Measurements from ENCODE around the gene TTC7B.
A peak's percentile ranks its signal among the peaks of the same experiment; 100 is the strongest.

The TTC7B gene

DNA sequence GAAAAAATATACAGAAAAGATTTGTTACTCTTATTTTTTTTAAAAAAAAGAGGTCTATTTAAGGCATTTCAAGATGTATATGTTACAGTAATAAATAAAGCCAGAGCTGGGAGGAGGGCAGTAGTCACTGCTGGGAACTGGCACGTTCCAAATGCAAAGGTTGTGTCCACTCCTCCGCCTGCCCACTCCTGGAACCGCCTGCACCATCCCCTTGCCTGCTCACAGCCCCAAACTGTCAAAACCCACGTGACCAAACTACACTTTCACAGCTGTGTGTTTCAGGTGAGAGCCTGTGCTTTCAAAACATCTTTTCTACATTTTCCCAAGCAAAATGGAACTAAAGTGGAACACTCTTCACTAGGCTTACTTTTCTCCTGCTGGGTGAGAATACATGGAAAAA is 160.4 kb downstream of the TTC7B start:
- no peak for FAIRE-seq
- no peak for DNase-seq (ENCODE audit: insufficient read length, low spot score)

GRCh38 chr14:90654831-90655276 is 161.4 kb downstream of the TTC7B start:
- no peak for FAIRE-seq
- no peak for DNase-seq (ENCODE audit: insufficient read length, low spot score)

GRCh38 chr14:90652626-90653025 is 163.6 kb downstream of the TTC7B start:
- FAIRE-seq: no peak

GRCh38 chr14:90651976-90652560 is 164.2 kb downstream of the TTC7B start:
- FAIRE-seq (no peak), DNase-seq (ENCODE audit: insufficient read length, low spot score) (no peak)

More at GRCh38 chr14:90652626-90653025, 163.6 kb downstream of the TTC7B start:
- DNase-seq (ENCODE audit: insufficient read length, low spot score): no peak

- FAIRE-seq (no peak), DNase-seq (ENCODE audit: insufficient read length, low spot score) (no peak)
Observed at GRCh38 chr14:90651271-90651804, 164.9 kb downstream of the TTC7B start.

DNA sequence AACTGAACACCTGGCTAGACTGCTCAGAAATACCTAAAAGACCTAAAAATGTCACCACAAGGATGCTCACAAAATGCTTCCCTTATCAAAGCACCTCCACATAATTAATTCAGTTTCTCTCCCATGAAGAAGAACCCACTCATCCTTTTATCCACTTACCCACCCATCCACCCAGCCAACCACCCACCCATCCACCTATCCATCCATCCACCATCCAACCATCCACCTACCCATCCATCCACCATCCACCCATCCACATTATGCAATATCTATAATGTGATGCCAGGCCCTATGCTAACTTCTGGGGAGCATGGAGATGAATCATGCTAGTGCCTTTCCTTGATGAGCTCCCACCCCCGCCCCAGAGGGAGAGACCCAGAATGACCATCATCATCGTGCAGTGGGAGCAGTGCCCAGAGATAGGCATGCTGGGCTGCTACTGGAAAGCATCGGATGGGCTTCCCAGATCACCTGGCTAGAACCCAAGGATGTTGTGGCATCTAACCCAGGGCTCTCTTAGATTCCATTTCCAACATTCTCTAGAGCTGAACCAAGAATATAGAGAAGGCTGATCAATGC is 166.6 kb downstream of the TTC7B start:
- DNase-seq (ENCODE audit: insufficient read length, low spot score) (no peak), FAIRE-seq (no peak)

- no peak for DNase-seq (ENCODE audit: insufficient read length, low spot score)
Observed at GRCh38 chr14:90649083-90649482, 167.1 kb downstream of the TTC7B start.

DNA sequence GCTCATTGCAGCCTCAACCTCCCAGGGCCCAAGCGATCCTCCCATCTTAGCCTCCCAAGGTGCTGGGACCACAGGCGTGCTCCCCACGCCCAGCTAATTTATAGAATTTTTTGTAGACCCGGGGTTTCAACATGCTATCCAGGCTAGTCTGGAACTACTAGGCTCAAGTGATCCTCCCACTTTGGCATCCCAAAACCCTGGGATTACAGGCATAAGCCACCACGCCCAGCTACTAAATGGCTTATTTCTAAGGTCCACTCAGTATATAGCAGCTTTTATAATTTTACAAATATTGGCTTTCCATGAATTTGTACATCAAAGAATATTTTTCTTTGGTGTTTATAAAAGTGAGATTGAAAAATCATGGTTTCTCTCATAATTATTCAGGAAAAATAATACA is 167.8 kb downstream of the TTC7B start:
- DNase-seq (ENCODE audit: insufficient read length, low spot score) (no peak), FAIRE-seq (no peak)

More at GRCh38 chr14:90649083-90649482, 167.1 kb downstream of the TTC7B start:
- FAIRE-seq: no peak

- FAIRE-seq: no peak
- no peak for DNase-seq (ENCODE audit: insufficient read length, low spot score)
Observed at GRCh38 chr14:90647473-90648005, 168.7 kb downstream of the TTC7B start.

- DNase-seq (ENCODE audit: insufficient read length, low spot score) (peak; percentile 54), FAIRE-seq (peak; percentile 91)
Observed at GRCh38 chr14:90645842-90646443, 170.3 kb downstream of the TTC7B start.

DNA sequence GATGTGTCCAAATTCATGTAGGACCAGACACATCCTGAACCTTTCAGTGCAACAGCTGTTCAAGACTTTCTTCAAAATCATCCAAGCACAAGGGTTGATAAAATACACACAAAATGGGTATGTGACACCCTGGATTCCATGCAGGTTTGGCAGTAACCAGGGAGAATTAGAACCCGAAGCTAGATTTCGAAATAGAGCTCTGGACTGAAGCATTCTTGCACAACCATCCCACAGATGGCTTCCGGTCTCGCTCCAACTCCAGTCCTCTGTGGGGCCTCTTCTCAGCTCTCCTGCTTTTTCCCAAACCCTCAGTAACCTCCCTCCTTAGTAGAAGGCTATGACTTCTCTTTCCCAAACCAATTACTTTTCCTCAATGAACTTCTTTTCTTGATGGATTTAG is 171.3 kb downstream of the TTC7B start:
- FAIRE-seq: no peak
- no peak for DNase-seq (ENCODE audit: insufficient read length, low spot score)

GRCh38 chr14:90643982-90644670 is 172.1 kb downstream of the TTC7B start:
- FAIRE-seq (no peak), DNase-seq (ENCODE audit: insufficient read length, low spot score) (no peak)

DNA sequence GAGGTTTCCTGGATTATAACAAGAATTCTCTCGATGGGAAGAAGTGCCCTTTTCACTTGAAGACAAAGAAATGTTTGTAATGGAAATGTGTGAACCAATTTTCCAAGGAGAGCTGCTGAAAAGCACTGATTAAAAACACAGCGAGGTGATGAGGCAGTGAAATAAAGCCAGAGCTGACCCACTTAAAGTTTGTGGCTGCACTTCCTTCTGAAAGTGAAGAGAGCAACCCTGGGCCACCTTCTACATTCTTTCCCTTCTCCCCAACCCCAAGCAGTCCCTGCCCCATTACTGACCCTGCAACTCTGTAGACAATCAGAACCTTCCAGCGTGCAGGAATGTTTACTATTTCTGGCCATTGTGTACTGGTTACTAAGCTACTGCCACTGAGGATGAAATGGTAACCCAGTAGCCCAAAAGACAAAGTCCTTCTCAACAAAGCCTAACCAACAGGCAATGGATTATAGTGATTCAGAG is 173.9 kb downstream of the TTC7B start:
- DNase-seq (ENCODE audit: insufficient read length, low spot score) (no peak), FAIRE-seq (no peak)

DNA sequence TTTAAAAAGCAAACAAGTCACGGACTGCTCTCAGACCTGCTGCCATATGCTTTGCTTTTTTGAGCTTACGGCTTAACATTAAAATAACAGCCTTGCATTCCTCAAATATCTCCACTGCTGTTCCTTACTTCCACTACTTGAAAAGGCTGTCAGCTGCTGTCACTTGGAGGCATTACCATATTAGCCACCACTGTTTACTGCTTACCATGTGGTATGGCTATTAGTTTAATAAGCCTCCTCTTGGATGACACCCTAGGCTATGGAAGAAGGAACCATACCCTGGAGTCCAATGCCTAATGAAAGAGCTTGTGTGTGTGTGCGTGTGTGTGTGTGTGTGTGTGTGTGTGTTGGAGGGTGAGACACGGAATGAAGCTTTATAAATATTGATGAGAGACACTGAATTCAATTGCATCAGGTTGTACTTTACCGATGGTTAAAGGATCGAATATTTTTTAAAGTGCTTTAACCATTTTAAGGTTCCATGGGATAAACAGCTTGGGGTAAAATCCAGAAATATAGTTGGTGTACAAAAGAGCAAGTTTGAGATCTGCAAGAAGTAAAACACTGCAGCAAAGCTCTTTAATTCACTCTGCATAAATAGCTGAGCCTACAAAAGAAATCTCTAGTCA is 174.5 kb downstream of the TTC7B start:
- FAIRE-seq: no peak
- no peak for DNase-seq (ENCODE audit: insufficient read length, low spot score)

- DNase-seq (ENCODE audit: insufficient read length, low spot score): no peak
- FAIRE-seq: no peak
Observed at GRCh38 chr14:90641168-90641567, 175.1 kb downstream of the TTC7B start.

DNA sequence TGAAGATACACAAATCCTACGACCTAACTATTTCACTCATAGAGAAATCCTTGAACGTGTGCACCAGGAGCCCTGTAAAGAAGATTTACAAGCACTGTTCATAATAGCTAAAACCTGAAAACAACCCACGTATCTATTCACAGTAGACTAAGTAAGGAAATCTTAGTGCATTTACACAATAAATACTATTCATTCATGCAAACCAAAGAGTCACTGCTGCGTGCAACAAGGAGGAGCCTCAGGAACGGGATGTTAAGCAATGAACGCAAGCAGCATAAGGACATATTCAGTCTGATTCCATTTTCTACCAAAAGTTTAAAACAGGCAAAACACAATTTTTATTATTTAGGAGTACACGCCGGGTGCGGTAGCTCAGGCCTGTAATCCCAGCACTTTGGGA is 176.6 kb downstream of the TTC7B start:
- DNase-seq (ENCODE audit: insufficient read length, low spot score): no peak
- no peak for FAIRE-seq

- FAIRE-seq (no peak), DNase-seq (ENCODE audit: insufficient read length, low spot score) (no peak)
Observed at GRCh38 chr14:90632871-90633270, 183.4 kb downstream of the TTC7B start.

GRCh38 chr14:90632451-90632850 is 183.8 kb downstream of the TTC7B start:
- DNase-seq (ENCODE audit: insufficient read length, low spot score) (no peak), FAIRE-seq (no peak)

GRCh38 chr14:90630171-90630806 is 185.9 kb downstream of the TTC7B start:
- DNase-seq (ENCODE audit: insufficient read length, low spot score): no peak

DNA sequence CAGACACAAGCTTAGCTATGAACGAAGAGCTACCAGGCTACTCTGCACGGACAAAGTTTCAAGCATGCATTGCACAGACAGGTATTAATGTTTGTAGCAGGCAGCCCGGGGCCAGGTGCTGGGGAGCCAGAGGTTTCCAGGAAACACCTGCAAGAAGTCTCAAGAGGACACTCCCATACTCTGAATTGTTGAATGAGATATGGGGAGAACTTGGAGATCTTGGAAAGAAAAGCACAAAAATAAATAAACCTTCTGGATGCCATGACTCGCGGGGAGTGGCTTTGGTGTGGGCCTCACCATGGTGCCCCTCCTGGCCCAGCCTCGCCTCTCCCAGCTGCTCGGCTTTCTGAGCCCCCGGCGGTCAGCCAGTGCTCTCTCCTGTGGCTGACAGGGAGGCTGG is 186.8 kb downstream of the TTC7B start:
- no peak for FAIRE-seq

More at GRCh38 chr14:90630171-90630806, 185.9 kb downstream of the TTC7B start:
- FAIRE-seq: no peak

More for the DNA sequence above, 186.8 kb downstream of the TTC7B start:
- DNase-seq (ENCODE audit: insufficient read length, low spot score): no peak
